IPS DF 4.7 (cell line): ENCODE data around the gene LLGL2.

Source experiments
- DNase-seq: peaks from one replicate; pipeline ENCODE4 v3.0.0-alpha.2; 2013; ENCODE audit warnings: low spot score; ENCODE audit errors: extremely low read depth

The LLGL2 gene

GRCh38 chr17:75549246-75550138 lies 24.0 kb downstream of the LLGL2 start:
- no peak for DNase-seq

- no peak for DNase-seq
Measured at GRCh38 chr17:75550139-75550465, 24.6 kb downstream of the LLGL2 start.

- DNase-seq, result no peak
Measured at GRCh38 chr17:75551266-75551665, 25.8 kb downstream of the LLGL2 start.

- no peak for DNase-seq
Measured at GRCh38 chr17:75552425-75553294, 27.2 kb downstream of the LLGL2 start.

GRCh38 chr17:75553295-75554110 lies 28.0 kb downstream of the LLGL2 start:
- DNase-seq, result no peak

- no peak for DNase-seq
Measured at GRCh38 chr17:75555679-75556153, 30.2 kb downstream of the LLGL2 start.

GRCh38 chr17:75557075-75557851 lies 31.8 kb downstream of the LLGL2 start:
- no peak for DNase-seq

GRCh38 chr17:75557852-75558665 lies 32.6 kb downstream of the LLGL2 start:
- DNase-seq, result no peak

- no peak for DNase-seq
Measured at GRCh38 chr17:75558666-75559530, 33.4 kb downstream of the LLGL2 start.

GRCh38 chr17:75559958-75560533 lies 34.5 kb downstream of the LLGL2 start:
- no peak for DNase-seq

GRCh38 chr17:75561927-75562603 lies 36.6 kb downstream of the LLGL2 start:
- DNase-seq, result no peak

- DNase-seq, result no peak
Measured at GRCh38 chr17:75563063-75563758, 37.7 kb downstream of the LLGL2 start.

- DNase-seq, result no peak
Measured at GRCh38 chr17:75564195-75564594, 38.7 kb downstream of the LLGL2 start.

GRCh38 chr17:75565066-75565465 lies 39.6 kb downstream of the LLGL2 start:
- no peak for DNase-seq

- no peak for DNase-seq
Measured at GRCh38 chr17:75565618-75566017, 40.1 kb downstream of the LLGL2 start.

GRCh38 chr17:75566416-75566815 lies 40.9 kb downstream of the LLGL2 start:
- DNase-seq, result no peak

GRCh38 chr17:75566834-75567233 lies 41.3 kb downstream of the LLGL2 start:
- DNase-seq, result no peak
